Esophagus mucosa (tissue), 1 donor: ENCODE data around the gene MAN2A2. TPM values are rescaled to one million over a fixed set of nuclear protein-coding genes. Genes with fewer than 3 reads are reported as not detected.
"Not testable (repeated sequence)": the region's sequence is repeated elsewhere in the genome, so short reads cannot be mapped to it uniquely, and the experiment has no call there.

ENCODE experiments used
- ATAC-seq: fragments of 200-7000 bp; cut with Tn5 transposase; one replicate; pipeline ENCODE4 v1.9.1; 2020
- total RNA-seq: library from RNA; stranded (reverse); gene quantifications from one replicate; pipeline ENCODE4 v1.2.4, GENCODE V29; 2023
- donor health status: DM: yes; HTN: yes; CAD: no.

Gene MAN2A2
- total RNA-seq, 1 donor from 2014 or later: 15.3 TPM

GRCh38 chr15:90871716-90872485 lies 31.2 kb upstream of the MAN2A2 start:
- ATAC-seq: peak; percentile 3

GRCh38 chr15:90872486-90873184 lies 30.5 kb upstream of the MAN2A2 start:
- ATAC-seq: peak; percentile 30

GRCh38 chr15:90873488-90873997 lies 29.6 kb upstream of the MAN2A2 start:
- ATAC-seq: no peak

GRCh38 chr15:90873998-90874605 lies 29.0 kb upstream of the MAN2A2 start:
- no peak for ATAC-seq

GRCh38 chr15:90874986-90875385 lies 28.1 kb upstream of the MAN2A2 start:
- not testable (repeated sequence) for ATAC-seq

- no peak for ATAC-seq
Observed at GRCh38 chr15:90875549-90875981, 27.5 kb upstream of the MAN2A2 start.

GRCh38 chr15:90876046-90876445 lies 27.1 kb upstream of the MAN2A2 start:
- no peak for ATAC-seq

GRCh38 chr15:90876512-90877170 lies 26.5 kb upstream of the MAN2A2 start:
- no peak for ATAC-seq

GRCh38 chr15:90877315-90877714 lies 25.8 kb upstream of the MAN2A2 start:
- ATAC-seq: no peak

- no peak for ATAC-seq
Observed at GRCh38 chr15:90877996-90878395, 25.1 kb upstream of the MAN2A2 start.

GRCh38 chr15:90878660-90879059 lies 24.4 kb upstream of the MAN2A2 start:
- no peak for ATAC-seq

GRCh38 chr15:90879730-90880366 lies 23.3 kb upstream of the MAN2A2 start:
- ATAC-seq: no peak

- ATAC-seq: no peak
Observed at GRCh38 chr15:90880381-90881145, 22.5 kb upstream of the MAN2A2 start.

GRCh38 chr15:90881181-90881977 lies 21.7 kb upstream of the MAN2A2 start:
- no peak for ATAC-seq

- ATAC-seq: no peak
Observed at GRCh38 chr15:90881978-90882721, 21.0 kb upstream of the MAN2A2 start.

- no peak for ATAC-seq
Observed at GRCh38 chr15:90882781-90883525, 20.1 kb upstream of the MAN2A2 start.

GRCh38 chr15:90883526-90883975 lies 19.6 kb upstream of the MAN2A2 start:
- ATAC-seq: no peak

GRCh38 chr15:90883976-90884718 lies 19.0 kb upstream of the MAN2A2 start, which contains the start of gene FES:
TSS of gene FES (plus strand) at chr15:90884504. CDS start at chr15:90885046, 542 bp downstream.
- peak; percentile 42 for ATAC-seq
